ENCODE data around the gene SRSF1.
A peak's percentile ranks its signal among the peaks of the same experiment; 100 is the strongest.
"Not testable (repeated sequence)": the region's sequence is repeated elsewhere in the genome, so short reads cannot be mapped to it uniquely, and the experiment has no call there.

Gene SRSF1

GRCh38 chr17:57988301-57989250 is 18.5 kb downstream of the SRSF1 start:
- no peak for DNase-seq

GRCh38 chr17:57987581-57988300 is 19.3 kb downstream of the SRSF1 start, which contains the start of gene VEZF1:
VEZF1 (minus strand) TSS chr17:57988254; CDS start chr17:57988111, 143 bp downstream.
- DNase-seq: peak; percentile 84

GRCh38 chr17:57986841-57987580 is 20.0 kb downstream of the SRSF1 start:
- DNase-seq: peak; percentile 50

- DNase-seq: no peak
Observed at GRCh38 chr17:57985675-57985974, 21.4 kb downstream of the SRSF1 start.

- DNase-seq: no peak
Observed at GRCh38 chr17:57984936-57985674, 21.9 kb downstream of the SRSF1 start.

GRCh38 chr17:57984261-57984890 is 22.7 kb downstream of the SRSF1 start:
- no peak for DNase-seq

- DNase-seq: no peak
Observed at GRCh38 chr17:57983446-57983845, 23.6 kb downstream of the SRSF1 start.

- DNase-seq: peak; percentile 38
Observed at GRCh38 chr17:57982452-57983170, 24.4 kb downstream of the SRSF1 start.

GRCh38 chr17:57980522-57980921 is 26.5 kb downstream of the SRSF1 start:
- DNase-seq: no peak

GRCh38 chr17:57979076-57979475 is 28.0 kb downstream of the SRSF1 start:
- DNase-seq: no peak

GRCh38 chr17:57976594-57976993 is 30.5 kb downstream of the SRSF1 start:
- no peak for DNase-seq

GRCh38 chr17:57975044-57975443 is 32.0 kb downstream of the SRSF1 start:
- no peak for DNase-seq

GRCh38 chr17:57974053-57974824 is 32.8 kb downstream of the SRSF1 start:
- not testable (repeated sequence) for DNase-seq

- no peak for DNase-seq
Observed at GRCh38 chr17:57972151-57972550, 34.9 kb downstream of the SRSF1 start.

- DNase-seq: no peak
Observed at GRCh38 chr17:57971572-57971971, 35.5 kb downstream of the SRSF1 start.

GRCh38 chr17:57970710-57971109 is 36.3 kb downstream of the SRSF1 start:
- no peak for DNase-seq

GRCh38 chr17:57968456-57968855 is 38.6 kb downstream of the SRSF1 start:
- no peak for DNase-seq

GRCh38 chr17:57966875-57967274 is 40.2 kb downstream of the SRSF1 start:
- no peak for DNase-seq

- no peak for DNase-seq
Observed at GRCh38 chr17:57966246-57966645, 40.8 kb downstream of the SRSF1 start.

GRCh38 chr17:57965521-57966160 is 41.4 kb downstream of the SRSF1 start:
- DNase-seq: no peak
